Dendritic cell treated with granulocyte-macrophage colony-stimulating factor and Interleukin-4, amounts not matched to agents 40 ng/mL and 50 ng/mL, for 4 days (primary cell): ENCODE measurements around the gene TBX21.

Source experiments
- H3K27ac Mint-ChIP-seq: one replicate; pipeline ENCODE4 v1.8.0; 2022; ENCODE audit warnings: mild to moderate bottlenecking, mixed read lengths
- H3K27me3 Mint-ChIP-seq: one replicate; pipeline ENCODE4 v1.8.0; 2022; ENCODE audit warnings: mild to moderate bottlenecking, mixed read lengths
- H3K36me3 Mint-ChIP-seq: one replicate; pipeline ENCODE4 v1.8.0; 2022; ENCODE audit warnings: low read depth, mixed read lengths
- H3K4me1 Mint-ChIP-seq: one replicate; pipeline ENCODE4 v1.8.0; 2022; ENCODE audit warnings: low read depth, mixed read lengths
- H3K4me3 Mint-ChIP-seq: one replicate; pipeline ENCODE4 v1.8.0; 2022; ENCODE audit warnings: mild to moderate bottlenecking, moderate library complexity, mixed read lengths
- H3K9me3 Mint-ChIP-seq: one replicate; pipeline ENCODE4 v1.8.0; 2022; ENCODE audit warnings: mixed read lengths
- intact Hi-C: fragments of 100-400 bp; cut with micrococcal nuclease; formaldehyde crosslinking; loops from one replicate; pipeline ENCODE4 v1.15.0; 2022

The TBX21 gene

DNA sequence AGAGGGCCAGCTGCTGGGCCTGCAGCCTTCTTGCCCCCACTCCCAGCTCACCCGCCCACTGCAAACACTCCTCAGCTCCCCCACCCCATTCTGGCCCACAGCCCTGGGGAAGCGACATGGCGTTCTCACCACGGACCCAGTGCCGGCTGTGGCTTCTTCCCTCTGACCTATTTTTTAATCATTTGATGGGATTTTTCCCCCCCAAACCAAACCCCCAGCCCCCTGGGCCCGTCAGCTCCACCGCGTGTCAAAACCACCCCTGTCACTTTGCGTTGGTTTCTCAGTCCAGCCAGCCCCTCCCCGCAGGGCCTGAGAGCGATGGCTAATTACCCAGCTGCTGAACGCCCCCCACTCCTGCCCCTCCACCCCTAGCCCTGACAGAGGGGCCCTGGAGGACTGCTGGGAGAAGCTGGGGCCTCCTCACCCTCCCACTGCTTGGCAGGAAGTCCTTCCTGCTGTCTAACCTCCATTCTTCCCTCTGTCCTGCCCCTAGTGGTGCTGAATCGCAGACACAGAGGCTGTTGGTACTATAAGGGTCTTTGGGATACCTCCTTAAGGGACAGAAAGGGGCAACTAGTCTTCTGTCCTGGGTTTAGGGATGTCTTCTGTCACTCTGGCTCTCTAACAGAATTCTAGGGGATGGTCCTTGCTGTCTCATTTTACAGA is 7.5 kb upstream of the TBX21 start:
- Mint-ChIP-seq H3K4me3 (no peak overlapping the region), H3K27ac (no peak overlapping the region), H3K4me1 (peaks cover 14% of the 10 kb centered on the region), H3K36me3 (no peaks in the 10 kb centered on the region), H3K9me3 (no peaks in the 10 kb centered on the region), H3K27me3 (peaks cover 81% of the 10 kb centered on the region)
- intact Hi-C loops: no loop called here

DNA sequence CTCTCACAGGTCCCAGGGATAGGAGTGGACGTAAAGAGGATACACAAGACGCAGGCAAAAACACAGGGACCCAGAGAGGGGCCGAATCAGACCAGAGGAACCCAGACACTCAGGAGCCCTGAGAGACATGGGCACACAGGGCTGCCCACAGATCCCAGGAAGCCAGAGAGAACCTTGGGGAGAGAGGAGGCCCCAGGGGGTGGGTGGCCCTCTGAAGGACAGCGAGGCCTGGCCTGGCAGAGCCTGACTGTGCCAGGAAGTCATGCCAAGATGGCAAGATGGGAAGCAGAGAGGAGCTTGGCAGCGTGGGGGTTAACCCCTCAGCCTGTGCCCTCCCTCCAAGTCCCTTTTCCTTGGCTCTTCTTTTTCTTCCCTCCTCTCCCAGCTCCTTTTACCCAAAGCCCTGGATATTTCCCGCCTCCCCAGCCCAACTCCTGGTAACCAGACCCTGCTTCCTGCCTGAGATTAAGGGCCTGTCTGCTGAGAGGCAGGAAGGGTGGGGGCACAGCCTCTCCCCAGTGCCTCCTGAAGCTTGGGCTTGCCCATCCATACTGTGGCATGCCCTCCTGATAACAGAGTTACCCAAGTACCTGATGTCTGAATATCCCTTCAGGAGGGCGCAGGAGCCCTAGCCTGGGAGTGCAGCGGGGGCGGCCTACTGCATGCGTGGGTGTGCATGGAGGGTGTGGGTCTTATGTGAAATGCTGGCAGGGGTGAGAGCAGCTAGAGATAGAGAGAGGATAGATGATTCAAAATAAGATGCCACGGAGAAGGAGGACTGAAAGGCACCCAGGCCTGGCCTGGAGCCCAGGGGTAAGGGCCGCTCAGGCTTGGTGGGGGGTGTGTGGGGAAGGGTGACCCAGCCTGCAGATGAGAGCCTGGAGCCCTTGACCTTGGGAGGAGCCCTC is 6.0 kb upstream of the TBX21 start:
- H3K36me3 Mint-ChIP-seq: no peaks in the 10 kb centered on the region
- H3K27me3 Mint-ChIP-seq: peaks cover 80% of the 10 kb centered on the region
- H3K9me3 Mint-ChIP-seq: no peaks in the 10 kb centered on the region
- no peak overlapping the region for H3K4me3 Mint-ChIP-seq
- no peaks in the 10 kb centered on the region for H3K4me1 Mint-ChIP-seq
- intact Hi-C loops: no loop called here
- H3K27ac Mint-ChIP-seq: no peak overlapping the region

DNA sequence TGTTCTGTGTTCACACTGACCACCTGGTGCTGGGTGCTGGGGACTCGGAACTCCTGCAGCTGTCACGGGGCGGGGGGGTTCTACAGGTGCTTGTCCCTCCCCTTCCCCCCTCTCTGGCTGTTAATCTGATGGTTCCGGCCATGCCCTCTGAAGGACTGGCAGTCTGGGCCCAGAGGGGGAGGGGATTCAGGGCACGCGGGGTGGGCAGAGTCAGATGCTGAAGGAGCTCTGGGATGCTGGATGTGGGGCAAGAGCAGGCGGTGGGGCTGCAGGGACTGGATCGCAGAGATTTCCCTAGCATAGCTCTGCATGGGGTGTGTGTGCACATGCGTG is 5.4 kb upstream of the TBX21 start:
- H3K36me3 Mint-ChIP-seq: no peaks in the 10 kb centered on the region
- H3K27ac Mint-ChIP-seq: no peak overlapping the region
- no peaks in the 10 kb centered on the region for H3K9me3 Mint-ChIP-seq
- peaks cover 4% of the 10 kb centered on the region for H3K4me1 Mint-ChIP-seq
- H3K4me3 Mint-ChIP-seq: no peak overlapping the region
- intact Hi-C loops: no loop called here
- peaks cover 83% of the 10 kb centered on the region for H3K27me3 Mint-ChIP-seq

DNA sequence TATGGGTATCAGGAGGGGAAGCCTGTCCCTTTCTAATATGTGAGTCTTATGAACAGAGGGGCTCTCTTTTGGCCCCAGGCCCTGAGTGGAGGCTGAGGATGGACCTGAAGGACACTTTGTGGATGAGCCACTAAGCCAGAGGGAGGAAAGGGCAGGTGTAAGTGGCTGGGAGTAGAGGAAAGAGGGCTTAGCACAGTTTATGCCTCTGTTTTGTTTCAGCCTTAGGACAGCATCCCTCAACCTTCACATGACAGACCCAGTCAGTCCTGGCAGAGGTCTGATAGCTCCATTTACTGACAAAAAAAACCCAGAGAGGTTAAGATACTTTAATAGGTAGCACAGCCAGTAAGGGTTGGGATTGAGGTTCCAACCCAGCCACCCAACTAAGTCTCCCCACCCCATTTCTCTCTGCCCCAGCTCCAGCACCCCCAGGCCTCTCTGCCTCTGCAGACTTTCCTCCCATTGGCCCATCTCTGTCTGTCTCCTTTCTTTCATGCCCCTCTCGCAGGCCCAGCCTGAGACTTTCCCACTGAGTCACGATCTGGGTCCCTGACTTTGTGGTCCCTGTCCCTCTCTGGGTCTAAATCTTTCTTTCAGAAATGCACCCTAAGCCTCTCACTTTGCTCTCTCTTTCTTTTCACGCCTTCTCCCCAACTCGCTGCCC is 4.7 kb upstream of the TBX21 start:
- no peaks in the 10 kb centered on the region for H3K36me3 Mint-ChIP-seq
- peaks cover 81% of the 10 kb centered on the region for H3K27me3 Mint-ChIP-seq
- H3K4me1 Mint-ChIP-seq: peaks cover 9% of the 10 kb centered on the region
- no peak overlapping the region for H3K27ac Mint-ChIP-seq
- H3K9me3 Mint-ChIP-seq: no peaks in the 10 kb centered on the region
- intact Hi-C loops: no loop called here
- no peak overlapping the region for H3K4me3 Mint-ChIP-seq

DNA sequence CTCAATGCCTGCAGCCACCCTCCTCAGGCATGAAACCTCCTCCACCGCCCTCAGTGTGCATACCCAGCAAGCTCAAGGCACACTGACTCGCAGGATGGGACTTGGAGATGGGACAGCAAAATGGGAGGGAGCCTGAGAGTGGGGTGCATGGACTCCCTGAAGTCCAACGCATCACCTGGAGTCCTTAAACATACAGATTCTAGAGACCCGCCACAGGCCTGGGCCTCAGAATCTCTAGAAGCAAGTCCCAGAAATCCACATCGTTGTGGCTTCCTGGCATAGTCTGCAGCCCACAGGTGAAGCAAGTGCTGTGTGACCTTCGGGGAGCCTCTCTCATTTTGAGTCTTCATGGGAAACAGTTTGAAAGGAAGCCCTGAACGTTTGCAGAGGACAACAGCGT is 3.6 kb upstream of the TBX21 start:
- Mint-ChIP-seq H3K4me3 (no peak overlapping the region), H3K27me3 (peaks cover 81% of the 10 kb centered on the region), H3K27ac (no peak overlapping the region), H3K36me3 (no peaks in the 10 kb centered on the region), H3K4me1 (peaks cover 17% of the 10 kb centered on the region), H3K9me3 (no peaks in the 10 kb centered on the region)
- intact Hi-C loops: no loop called here

DNA sequence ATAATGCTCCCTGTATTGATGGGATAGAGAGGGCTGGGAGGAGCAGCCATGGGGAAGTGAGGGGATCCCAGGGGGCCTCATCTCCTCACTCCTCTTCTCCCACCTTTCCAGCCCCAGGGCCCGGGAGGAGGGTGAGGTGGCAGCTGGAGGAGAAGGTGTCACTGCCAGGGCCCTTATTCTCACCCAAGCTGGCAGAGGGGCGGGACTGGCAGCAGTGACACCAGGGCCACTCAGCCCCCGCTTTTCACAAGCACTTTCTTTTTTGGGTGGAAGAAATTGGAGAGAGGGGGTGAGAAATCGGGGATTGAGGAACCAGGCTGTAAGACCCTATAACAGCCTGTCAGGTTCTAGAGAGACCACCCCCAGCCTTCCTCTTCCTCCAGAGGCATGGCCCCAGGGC is 2.4 kb upstream of the TBX21 start:
- Mint-ChIP-seq H3K36me3 (no peaks in the 10 kb centered on the region), H3K4me3 (no peak overlapping the region), H3K27ac (no peak overlapping the region), H3K9me3 (no peaks in the 10 kb centered on the region), H3K27me3 (peaks cover 84% of the 10 kb centered on the region), H3K4me1 (peaks cover 23% of the 10 kb centered on the region)
- intact Hi-C loops: no loop called here

DNA sequence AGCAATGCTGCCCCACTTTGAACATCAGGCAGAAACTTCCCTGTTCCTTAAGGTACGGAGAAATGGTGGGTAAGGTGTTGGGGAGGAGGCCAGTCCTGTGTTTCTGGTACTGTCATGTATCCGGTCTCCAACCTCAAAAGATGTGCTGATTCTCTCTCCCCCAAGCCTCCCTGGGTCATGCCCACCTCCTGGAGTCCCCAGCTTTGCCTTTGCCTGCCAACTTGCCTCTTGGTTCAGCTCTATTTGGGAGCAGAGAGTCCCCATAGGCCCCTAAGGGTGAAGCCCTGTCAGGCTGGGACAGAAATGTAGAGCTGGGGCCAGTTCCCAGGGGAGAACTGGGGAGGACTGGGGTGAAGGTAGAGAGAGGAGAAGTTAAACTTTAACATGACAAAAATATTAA is 1.6 kb upstream of the TBX21 start:
- H3K4me1 Mint-ChIP-seq: peaks cover 25% of the 10 kb centered on the region
- intact Hi-C loops: no loop called here
- peaks cover 86% of the 10 kb centered on the region for H3K27me3 Mint-ChIP-seq
- no peaks in the 10 kb centered on the region for H3K9me3 Mint-ChIP-seq
- no peak overlapping the region for H3K4me3 Mint-ChIP-seq
- H3K36me3 Mint-ChIP-seq: no peaks in the 10 kb centered on the region
- no peak overlapping the region for H3K27ac Mint-ChIP-seq

DNA sequence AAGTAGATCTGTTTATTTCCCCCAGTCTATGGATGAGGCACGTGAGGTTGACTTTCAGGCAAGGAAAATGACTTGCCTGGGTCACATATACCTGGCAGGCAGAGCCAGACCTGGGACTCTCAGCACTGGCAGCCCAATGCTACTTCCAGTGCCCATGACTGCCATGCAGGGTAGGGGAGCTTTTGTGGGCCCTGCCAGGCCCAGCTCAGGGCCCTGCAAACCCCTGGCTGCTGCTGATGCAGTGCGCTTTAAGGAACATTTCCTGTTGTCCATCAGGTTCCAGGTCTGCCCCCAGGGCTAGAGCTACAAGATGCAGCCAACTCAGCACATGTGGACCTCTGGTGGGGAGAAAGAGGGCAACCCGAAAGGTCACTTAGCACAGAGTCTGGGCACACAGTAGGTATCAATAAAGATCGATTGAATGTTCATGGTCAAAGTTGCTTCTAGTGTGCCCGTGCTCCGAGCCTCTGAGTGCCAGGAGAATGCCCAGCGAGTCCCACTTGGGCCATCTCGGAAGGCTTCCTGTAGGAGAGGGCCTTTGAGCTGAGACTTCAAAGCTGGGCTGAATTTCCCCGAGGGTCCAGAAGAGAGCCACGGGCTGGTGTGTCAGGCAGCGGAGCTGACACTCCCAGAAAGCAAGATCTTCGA is 513 bp upstream of the TBX21 start:
- no peaks in the 10 kb centered on the region for H3K9me3 Mint-ChIP-seq
- intact Hi-C loops: no loop called here
- H3K4me1 Mint-ChIP-seq: peaks cover 25% of the 10 kb centered on the region
- H3K4me3 Mint-ChIP-seq: peak overlapping the region; percentile 27
- H3K36me3 Mint-ChIP-seq: no peaks in the 10 kb centered on the region
- H3K27me3 Mint-ChIP-seq: peaks cover 83% of the 10 kb centered on the region
- H3K27ac Mint-ChIP-seq: peak overlapping the region; percentile 12

DNA sequence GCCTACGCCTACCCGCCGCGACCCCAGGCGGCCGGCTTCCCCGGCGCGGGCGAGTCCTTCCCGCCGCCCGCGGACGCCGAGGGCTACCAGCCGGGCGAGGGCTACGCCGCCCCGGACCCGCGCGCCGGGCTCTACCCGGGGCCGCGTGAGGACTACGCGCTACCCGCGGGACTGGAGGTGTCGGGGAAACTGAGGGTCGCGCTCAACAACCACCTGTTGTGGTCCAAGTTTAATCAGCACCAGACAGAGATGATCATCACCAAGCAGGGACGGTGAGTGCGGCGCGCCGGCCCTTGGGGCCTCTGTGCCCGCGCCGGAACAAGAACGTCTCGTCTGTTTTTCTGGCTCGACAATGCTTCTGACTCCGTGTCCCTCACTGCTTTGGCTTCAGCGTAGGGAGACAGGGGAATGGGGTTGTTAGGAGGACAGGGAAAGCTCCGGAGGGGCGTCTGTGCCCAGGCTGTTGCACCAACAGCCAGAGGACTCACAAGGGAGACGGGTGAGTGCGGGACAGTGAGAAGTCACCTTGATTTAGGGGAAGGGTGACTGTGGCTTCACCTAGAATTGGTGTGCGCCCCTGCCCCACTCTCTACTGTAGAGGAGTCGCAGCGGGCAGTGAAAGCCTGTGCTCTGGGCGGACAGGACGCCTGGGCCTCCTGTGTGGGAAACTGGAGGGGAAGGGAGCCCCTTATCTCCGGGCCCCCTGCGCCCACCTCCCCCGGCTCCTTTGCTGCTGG is 806 bp downstream of the TBX21 start:
- H3K4me1 Mint-ChIP-seq: peaks cover 25% of the 10 kb centered on the region
- no peaks in the 10 kb centered on the region for H3K9me3 Mint-ChIP-seq
- H3K27ac Mint-ChIP-seq: no peak overlapping the region
- H3K27me3 Mint-ChIP-seq: peaks cover 77% of the 10 kb centered on the region
- no peaks in the 10 kb centered on the region for H3K36me3 Mint-ChIP-seq
- intact Hi-C loops: no loop called here
- H3K4me3 Mint-ChIP-seq: peak overlapping the region; percentile 59

DNA sequence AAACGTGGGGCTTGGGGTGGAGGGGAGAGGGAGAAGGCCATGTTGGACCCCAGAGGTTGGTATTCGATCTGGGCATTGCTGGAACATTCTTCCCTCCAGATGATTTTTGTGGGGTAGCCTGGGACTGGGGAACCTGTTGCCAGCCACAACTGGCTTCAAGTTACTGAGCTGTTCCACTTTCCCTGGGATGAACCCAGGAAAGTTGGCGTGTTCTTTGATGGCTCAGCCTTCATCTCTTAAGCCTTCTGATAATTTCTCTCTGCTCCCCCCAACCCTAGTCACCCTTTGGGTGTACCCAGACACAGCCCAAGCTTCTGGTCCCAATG is 2.1 kb downstream of the TBX21 start:
- H3K9me3 Mint-ChIP-seq: no peaks in the 10 kb centered on the region
- H3K4me1 Mint-ChIP-seq: peaks cover 25% of the 10 kb centered on the region
- H3K27ac Mint-ChIP-seq: no peak overlapping the region
- peaks cover 66% of the 10 kb centered on the region for H3K27me3 Mint-ChIP-seq
- no peaks in the 10 kb centered on the region for H3K36me3 Mint-ChIP-seq
- H3K4me3 Mint-ChIP-seq: no peak overlapping the region
- intact Hi-C loops: no loop called here

DNA sequence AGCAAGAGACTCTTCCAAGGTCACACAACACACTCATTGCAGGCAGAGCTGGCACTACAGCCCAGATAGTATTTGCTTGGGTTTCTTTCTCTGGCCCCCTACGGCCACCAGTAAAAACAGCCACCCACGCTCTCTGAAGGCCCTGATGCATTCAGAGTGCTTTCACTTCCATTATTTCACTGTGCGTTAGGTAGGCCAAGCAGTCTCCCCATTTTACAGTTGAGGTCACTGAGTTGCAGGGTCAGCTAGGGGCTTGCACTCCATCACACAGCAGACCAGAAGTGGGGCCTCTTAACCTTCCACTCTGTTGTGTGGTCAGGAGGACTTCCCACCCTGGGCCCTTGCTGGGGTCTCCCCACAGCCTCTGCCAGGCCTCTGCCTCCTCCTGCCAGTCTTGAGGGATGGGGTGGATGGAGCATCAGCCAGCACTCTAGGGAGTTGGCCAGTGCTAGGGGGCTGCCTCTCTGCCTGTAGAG is 2.5 kb downstream of the TBX21 start:
- intact Hi-C loops: no loop called here
- Mint-ChIP-seq H3K4me1 (peaks cover 25% of the 10 kb centered on the region), H3K4me3 (no peak overlapping the region), H3K27me3 (peaks cover 63% of the 10 kb centered on the region), H3K36me3 (no peaks in the 10 kb centered on the region), H3K27ac (no peak overlapping the region), H3K9me3 (no peaks in the 10 kb centered on the region)

DNA sequence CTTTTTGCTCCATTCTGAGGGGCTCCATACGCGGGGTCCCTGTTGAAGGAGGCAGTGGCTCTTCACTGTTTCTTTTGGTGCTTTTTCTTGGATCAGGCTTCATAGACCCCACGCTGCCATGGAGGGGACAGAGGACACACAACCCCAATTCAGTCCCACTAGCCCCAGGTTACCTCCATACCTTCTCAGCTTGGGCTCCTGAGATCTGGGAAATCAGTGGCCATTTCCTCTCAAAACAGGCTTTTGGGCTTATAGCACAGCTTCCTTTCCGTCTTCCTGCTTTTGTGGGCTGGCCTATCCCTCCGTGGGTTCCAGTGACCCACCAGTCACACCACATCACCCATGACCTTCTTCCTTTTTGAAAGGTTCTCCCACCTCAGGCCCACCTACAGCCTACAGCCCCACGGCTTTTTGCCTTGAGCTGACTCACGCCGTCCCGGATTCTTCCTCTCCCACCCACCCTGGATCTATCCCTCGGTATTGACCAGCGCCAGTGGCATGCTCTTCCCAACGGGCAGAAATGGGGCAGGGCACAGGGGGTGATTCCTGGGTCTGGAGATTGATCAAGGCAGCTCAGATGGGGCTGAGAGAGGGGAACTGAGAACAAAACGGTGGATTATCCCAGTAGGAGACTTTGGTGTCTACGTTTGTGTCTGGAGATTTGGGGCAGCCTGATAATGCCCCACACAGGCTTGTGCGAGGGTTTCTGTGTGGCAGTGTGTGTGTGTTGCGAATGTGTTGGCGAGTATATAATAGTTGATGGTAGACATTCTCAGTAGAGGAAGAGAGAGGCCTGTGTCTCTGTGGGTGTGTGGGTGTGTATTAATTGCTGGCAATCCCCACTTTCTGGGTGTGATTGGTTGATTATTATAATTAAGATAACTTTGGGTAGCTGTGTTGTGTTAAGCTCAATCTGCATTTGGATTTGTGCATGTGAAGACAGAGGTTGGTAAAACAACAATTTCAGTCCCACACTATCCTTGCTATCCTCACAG is 3.8 kb downstream of the TBX21 start:
- no peak overlapping the region for H3K27ac Mint-ChIP-seq
- H3K36me3 Mint-ChIP-seq: no peaks in the 10 kb centered on the region
- no peaks in the 10 kb centered on the region for H3K9me3 Mint-ChIP-seq
- H3K27me3 Mint-ChIP-seq: peaks cover 62% of the 10 kb centered on the region
- H3K4me3 Mint-ChIP-seq: no peak overlapping the region
- intact Hi-C loops: no loop called here
- H3K4me1 Mint-ChIP-seq: peaks cover 25% of the 10 kb centered on the region

DNA sequence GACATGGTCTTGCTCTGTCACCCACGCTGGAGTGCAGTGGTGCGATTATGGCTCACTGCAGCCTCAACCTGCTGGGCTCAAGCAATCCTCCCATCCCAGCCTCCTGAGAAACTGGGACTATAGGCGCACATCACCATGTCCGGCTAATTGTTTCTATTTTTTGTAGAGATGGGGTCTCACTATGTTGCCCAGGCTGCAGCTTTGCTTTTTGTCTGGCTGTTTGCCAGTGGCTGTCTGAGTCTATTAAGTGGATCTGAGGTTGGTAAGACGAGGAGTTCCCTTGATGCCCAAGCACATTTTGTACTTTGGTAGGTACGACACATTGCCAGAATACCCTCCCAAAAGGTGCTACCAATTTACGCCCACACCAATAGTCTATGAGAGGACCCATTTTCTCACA is 5.1 kb downstream of the TBX21 start:
- H3K27ac Mint-ChIP-seq: no peak overlapping the region
- H3K9me3 Mint-ChIP-seq: no peaks in the 10 kb centered on the region
- peaks cover 21% of the 10 kb centered on the region for H3K4me1 Mint-ChIP-seq
- intact Hi-C loops: no loop called here
- peaks cover 62% of the 10 kb centered on the region for H3K27me3 Mint-ChIP-seq
- H3K36me3 Mint-ChIP-seq: no peaks in the 10 kb centered on the region
- no peak overlapping the region for H3K4me3 Mint-ChIP-seq
